Measurements from ENCODE around the gene RAC2.
"Not testable (repeated sequence)": the region's sequence is repeated elsewhere in the genome, so short reads cannot be mapped to it uniquely, and the experiment has no call there.

Gene RAC2

GRCh38 chr22:37202716-37203115, 41.4 kb downstream of the RAC2 start:
- Mint-ChIP-seq H3K27me3 (no peaks in the 10 kb centered on the region), H3K36me3 (no peaks in the 10 kb centered on the region), H3K4me1 (peaks cover 31% of the 10 kb centered on the region), H3K27ac (no peak overlapping the region), H3K9me3 (no peaks in the 10 kb centered on the region), H3K4me3 (no peak overlapping the region)
- ATAC-seq: no peak

DNA sequence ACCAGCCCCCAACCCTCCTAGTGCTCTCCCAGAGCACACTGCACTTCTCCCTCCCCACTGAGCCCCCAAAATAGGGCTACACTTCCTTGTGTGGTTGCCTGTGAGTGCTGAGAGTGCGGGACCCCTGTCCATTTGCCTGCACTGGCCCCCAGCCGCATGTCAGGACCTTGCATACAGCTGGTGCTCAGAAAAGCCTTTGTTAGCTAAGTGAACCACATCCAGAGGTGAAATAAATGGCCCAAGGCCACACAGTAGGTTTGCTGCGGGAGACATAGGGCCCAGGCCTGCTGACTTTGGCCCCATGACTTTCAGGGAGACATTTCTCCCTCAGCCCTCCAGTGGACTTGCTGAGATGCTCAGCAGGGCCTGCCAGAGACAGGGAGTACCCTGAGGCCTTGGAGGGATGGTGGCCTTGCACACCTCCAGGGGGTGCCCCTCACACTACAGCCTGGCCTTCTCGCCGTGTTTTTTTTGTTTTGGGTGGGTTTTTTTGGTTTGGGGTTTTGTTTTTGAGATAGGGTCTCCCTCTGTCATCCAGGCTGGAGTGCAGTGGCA, 42.0 kb downstream of the RAC2 start:
- Mint-ChIP-seq H3K9me3 (no peaks in the 10 kb centered on the region), H3K4me1 (peaks cover 35% of the 10 kb centered on the region), H3K4me3 (no peak overlapping the region), H3K27ac (no peak overlapping the region), H3K27me3 (no peaks in the 10 kb centered on the region), H3K36me3 (no peaks in the 10 kb centered on the region)
- no peak for ATAC-seq

GRCh38 chr22:37201443-37201820, 42.6 kb downstream of the RAC2 start:
- not testable (repeated sequence) for H3K4me3 Mint-ChIP-seq, H3K36me3 Mint-ChIP-seq, H3K27ac Mint-ChIP-seq, H3K27me3 Mint-ChIP-seq, ATAC-seq, H3K9me3 Mint-ChIP-seq
- peaks cover 35% of the 10 kb centered on the region for H3K4me1 Mint-ChIP-seq

DNA sequence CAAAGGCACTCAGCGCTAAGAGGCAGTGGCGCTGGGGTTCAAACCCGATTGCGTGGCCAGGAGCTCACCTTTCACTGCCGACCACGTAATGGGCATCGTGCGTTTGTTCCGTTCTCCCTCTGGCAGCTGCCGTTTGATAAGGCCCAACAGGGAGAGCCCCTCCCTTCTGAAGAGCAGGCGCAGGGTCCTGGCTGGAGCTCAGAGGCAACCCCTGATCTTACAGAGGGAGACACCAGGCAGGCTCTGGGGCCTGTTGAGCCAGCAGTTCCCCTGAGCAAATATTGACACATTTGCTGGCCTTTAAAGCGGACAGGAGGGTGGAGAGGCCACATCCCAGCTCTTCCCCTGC, 44.3 kb downstream of the RAC2 start:
- no peaks in the 10 kb centered on the region for H3K36me3 Mint-ChIP-seq
- peak overlapping the region; percentile 89 for H3K27ac Mint-ChIP-seq
- H3K4me1 Mint-ChIP-seq: peaks cover 28% of the 10 kb centered on the region
- H3K4me3 Mint-ChIP-seq: peak overlapping the region; percentile 90
- no peaks in the 10 kb centered on the region for H3K27me3 Mint-ChIP-seq
- H3K9me3 Mint-ChIP-seq: no peaks in the 10 kb centered on the region
- ATAC-seq: peak; percentile 0

- H3K9me3 Mint-ChIP-seq: no peaks in the 10 kb centered on the region
- no peaks in the 10 kb centered on the region for H3K27me3 Mint-ChIP-seq
- H3K27ac Mint-ChIP-seq: peak overlapping the region; percentile 89
- H3K4me3 Mint-ChIP-seq: peak overlapping the region; percentile 90
- H3K36me3 Mint-ChIP-seq: no peaks in the 10 kb centered on the region
- peaks cover 32% of the 10 kb centered on the region for H3K4me1 Mint-ChIP-seq
- peak; percentile 98 for ATAC-seq
Observed at GRCh38 chr22:37199103-37199759, 44.8 kb downstream of the RAC2 start.

- ATAC-seq: peak; percentile 66
- peak overlapping the region; percentile 89 for H3K27ac Mint-ChIP-seq
Observed at GRCh38 chr22:37198258-37199102, 45.6 kb downstream of the RAC2 start.

GRCh38 chr22:37197451-37198257, 46.4 kb downstream of the RAC2 start:
- Mint-ChIP-seq H3K27ac (peak overlapping the region; percentile 89), H3K4me3 (peak overlapping the region; percentile 90), H3K9me3 (no peaks in the 10 kb centered on the region), H3K27me3 (no peaks in the 10 kb centered on the region), H3K4me1 (peaks cover 41% of the 10 kb centered on the region), H3K36me3 (no peaks in the 10 kb centered on the region)
- ATAC-seq: no peak

More at GRCh38 chr22:37198258-37199102, 45.6 kb downstream of the RAC2 start:
- peak overlapping the region; percentile 90 for H3K4me3 Mint-ChIP-seq
- H3K36me3 Mint-ChIP-seq: no peaks in the 10 kb centered on the region
- peaks cover 38% of the 10 kb centered on the region for H3K4me1 Mint-ChIP-seq
- H3K9me3 Mint-ChIP-seq: no peaks in the 10 kb centered on the region
- no peaks in the 10 kb centered on the region for H3K27me3 Mint-ChIP-seq

DNA sequence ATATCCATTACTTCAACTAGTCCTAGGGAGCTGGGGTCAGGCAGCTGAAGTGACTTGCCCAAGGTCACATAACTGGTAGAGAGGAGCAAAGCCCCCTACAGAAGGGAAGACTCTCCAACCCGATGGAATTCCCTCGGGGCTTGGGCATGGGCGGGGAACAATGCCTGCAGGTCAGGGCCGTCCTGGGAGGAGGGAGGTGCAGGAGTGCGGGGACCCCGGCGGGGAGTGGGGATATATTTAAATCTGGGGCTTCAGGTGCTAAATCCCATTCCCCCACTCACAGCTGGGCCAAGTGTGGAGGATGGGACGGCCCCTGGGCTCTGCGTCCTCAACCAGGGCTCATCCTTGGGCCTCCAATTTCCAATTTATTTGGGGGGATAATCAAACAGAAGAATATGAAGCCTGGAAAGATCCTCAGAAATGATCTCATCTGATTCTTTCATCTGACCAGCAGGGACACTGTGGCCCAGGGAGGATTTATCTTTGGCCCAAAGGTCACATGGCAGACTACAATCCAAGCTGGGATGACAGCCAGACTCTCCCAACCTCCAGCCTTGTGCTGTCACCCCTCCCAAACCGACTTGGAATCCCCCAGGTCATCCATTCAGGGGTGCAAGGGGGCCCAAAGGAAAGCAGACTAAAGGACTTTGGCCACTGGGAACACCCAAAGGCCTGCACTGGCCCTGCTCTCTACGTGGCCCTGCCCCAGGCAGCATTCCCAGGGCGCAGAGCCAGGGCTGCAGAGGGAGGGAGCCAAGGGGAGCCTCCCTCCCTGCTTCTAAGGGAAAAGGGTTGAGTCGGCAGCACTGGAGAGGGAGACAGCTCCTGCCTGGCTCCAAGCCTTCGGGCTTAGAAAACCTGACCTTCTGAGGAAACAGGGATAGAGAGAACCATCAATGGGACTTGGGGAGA, 47.3 kb downstream of the RAC2 start:
- Mint-ChIP-seq H3K27me3 (no peaks in the 10 kb centered on the region), H3K36me3 (no peaks in the 10 kb centered on the region), H3K9me3 (no peaks in the 10 kb centered on the region), H3K4me3 (no peak overlapping the region), H3K27ac (peak overlapping the region; percentile 89), H3K4me1 (peaks cover 41% of the 10 kb centered on the region)
- ATAC-seq: no peak

- Mint-ChIP-seq H3K4me1 (peaks cover 40% of the 10 kb centered on the region), H3K9me3 (no peaks in the 10 kb centered on the region), H3K4me3 (no peak overlapping the region), H3K36me3 (no peaks in the 10 kb centered on the region), H3K27me3 (no peaks in the 10 kb centered on the region), H3K27ac (no peak overlapping the region)
- ATAC-seq: no peak
Observed at GRCh38 chr22:37195921-37196320, 48.1 kb downstream of the RAC2 start.

DNA sequence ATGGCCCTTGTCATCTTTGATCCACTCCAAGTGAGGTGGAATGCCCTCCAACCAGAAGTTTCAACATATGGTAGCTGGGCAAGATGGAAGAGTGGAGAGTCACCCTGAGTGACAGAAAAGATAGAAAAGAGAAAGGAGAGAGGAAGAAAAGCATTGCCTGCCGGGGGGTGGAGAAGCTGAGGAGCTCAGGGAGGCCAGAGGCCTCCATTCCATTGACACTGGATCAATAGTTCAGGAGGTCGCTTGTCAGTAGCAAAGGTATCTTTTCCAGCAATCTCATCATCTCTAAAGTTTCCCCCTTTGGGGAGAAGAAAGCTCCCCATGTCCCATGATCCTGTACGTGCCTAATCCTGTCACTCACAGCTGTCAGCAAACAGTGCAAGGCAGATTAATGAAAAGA, 49.3 kb downstream of the RAC2 start:
- Mint-ChIP-seq H3K4me3 (no peak overlapping the region), H3K27me3 (no peaks in the 10 kb centered on the region)

DNA sequence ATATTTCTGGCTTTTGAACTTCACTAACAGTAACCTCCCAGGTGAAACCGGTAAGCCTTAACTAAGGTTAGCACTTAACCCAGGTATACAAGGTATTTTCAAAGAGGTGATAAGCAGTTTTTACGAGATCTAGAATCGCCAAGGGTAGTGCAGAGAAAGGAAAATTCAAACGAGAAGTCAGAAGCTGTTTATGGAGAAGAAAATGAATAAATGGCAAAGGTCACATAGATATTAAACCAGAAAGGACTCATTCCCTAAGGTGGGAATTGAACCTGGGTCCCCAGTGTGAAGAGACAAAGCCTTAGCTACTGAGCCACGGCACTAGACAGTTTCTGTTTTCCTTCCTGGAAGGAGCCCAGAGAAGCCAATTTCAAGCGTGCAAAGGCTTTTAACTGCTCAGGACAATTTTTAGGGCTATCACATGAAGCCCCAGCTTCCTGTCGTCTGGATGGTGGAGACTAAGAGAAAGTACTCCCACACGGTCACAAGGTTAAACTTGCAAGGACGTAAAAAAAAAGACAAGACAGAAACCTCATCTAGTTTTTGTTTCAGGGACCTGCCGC, 50.4 kb downstream of the RAC2 start:
- Mint-ChIP-seq H3K27ac (peak overlapping the region; percentile 79), H3K9me3 (no peaks in the 10 kb centered on the region), H3K4me3 (peak overlapping the region; percentile 18), H3K4me1 (peaks cover 27% of the 10 kb centered on the region), H3K36me3 (peaks cover 6% of the 10 kb centered on the region), H3K27me3 (no peaks in the 10 kb centered on the region)
- ATAC-seq: peak; percentile 31

More for the DNA sequence above, 49.3 kb downstream of the RAC2 start:
- ATAC-seq: no peak
- no peaks in the 10 kb centered on the region for H3K9me3 Mint-ChIP-seq
- H3K36me3 Mint-ChIP-seq: no peaks in the 10 kb centered on the region
- H3K4me1 Mint-ChIP-seq: peaks cover 28% of the 10 kb centered on the region
- peak overlapping the region; percentile 79 for H3K27ac Mint-ChIP-seq

DNA sequence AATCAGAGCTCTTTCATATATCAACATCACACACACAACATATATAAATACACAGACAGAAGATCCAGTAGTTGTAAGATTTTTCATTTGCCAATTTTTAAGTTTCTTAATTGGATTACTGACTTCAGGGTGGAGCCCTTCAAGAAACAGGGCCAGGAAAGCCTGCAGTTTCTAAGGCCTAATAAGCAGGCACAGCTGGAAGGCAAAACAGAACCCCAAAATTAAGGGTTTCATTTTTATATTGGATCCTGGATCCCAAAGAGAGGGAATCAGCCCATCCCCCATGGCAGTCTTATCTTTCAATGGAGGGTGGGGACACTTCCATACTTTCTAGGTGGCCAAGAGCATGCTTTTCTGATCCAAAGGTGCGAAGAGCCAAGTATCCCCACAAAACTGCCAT, 51.3 kb downstream of the RAC2 start:
- Mint-ChIP-seq H3K27ac (peak overlapping the region; percentile 79), H3K27me3 (no peaks in the 10 kb centered on the region), H3K9me3 (no peaks in the 10 kb centered on the region), H3K4me1 (peaks cover 24% of the 10 kb centered on the region), H3K36me3 (peaks cover 6% of the 10 kb centered on the region), H3K4me3 (no peak overlapping the region)
- no peak for ATAC-seq

DNA sequence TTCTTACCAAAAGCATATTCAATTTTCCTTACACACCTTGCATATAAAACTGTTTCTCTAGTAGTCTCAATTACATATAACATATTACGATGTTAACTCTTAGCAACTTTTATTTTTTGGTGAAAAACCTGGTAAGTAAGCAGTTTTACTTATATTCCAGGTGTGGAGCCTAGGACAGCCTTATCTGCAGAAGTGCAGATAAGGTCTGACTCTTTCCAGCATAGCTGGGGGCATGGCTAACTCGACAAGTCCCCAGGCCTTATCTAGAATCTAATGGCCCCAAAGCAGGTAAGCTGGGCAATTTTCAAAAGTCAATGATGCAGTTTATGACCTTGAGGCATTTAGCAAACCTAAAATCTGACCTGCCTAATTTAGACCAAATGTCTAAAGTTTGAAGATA, 51.9 kb downstream of the RAC2 start:
- H3K27me3 Mint-ChIP-seq: no peaks in the 10 kb centered on the region
- peaks cover 19% of the 10 kb centered on the region for H3K4me1 Mint-ChIP-seq
- H3K9me3 Mint-ChIP-seq: no peaks in the 10 kb centered on the region
- peaks cover 6% of the 10 kb centered on the region for H3K36me3 Mint-ChIP-seq
- no peak for ATAC-seq
- no peak overlapping the region for H3K4me3 Mint-ChIP-seq
- H3K27ac Mint-ChIP-seq: no peak overlapping the region

DNA sequence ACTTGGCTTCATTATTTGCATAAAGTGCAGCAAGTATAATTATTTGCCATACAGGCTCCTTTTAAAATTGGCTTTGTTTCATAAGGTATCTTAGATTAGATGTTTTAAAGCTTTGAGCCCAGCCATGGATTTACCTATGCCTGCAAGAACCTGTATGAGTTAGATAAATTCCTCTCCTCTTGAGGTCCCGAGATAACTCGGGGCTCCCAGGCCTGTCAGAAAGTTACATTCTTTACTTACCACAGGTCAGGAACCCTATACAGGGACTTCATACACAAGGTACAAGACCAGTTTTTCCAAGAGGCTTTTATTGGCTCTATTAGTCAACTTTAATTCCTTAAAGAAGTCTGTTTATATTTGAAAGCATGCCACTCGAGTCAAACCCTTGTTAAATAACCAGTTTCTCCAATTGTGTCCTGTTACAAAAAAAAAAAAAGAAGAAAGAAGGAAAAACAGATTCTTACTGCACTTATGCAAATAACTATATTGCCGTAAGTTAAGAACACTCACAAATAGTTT, 53.7 kb downstream of the RAC2 start:
- no peak for ATAC-seq
- Mint-ChIP-seq H3K27ac (no peak overlapping the region), H3K9me3 (no peaks in the 10 kb centered on the region), H3K27me3 (peaks cover 3% of the 10 kb centered on the region), H3K4me1 (peaks cover 34% of the 10 kb centered on the region), H3K36me3 (peaks cover 6% of the 10 kb centered on the region), H3K4me3 (no peak overlapping the region)
